ENCODE data around the gene VKORC1. TPM values are rescaled to one million over a fixed set of nuclear protein-coding genes. Genes with fewer than 3 reads are reported as not detected.

VKORC1 gene
- total and polyA plus RNA-seq, 2 experiments from 2014 or later: 89.6 to 100 TPM

- ATAC-seq: no peak
- Mint-ChIP-seq H3K27me3 (ENCODE audit: insufficient read depth, low read depth, poor library complexity) (peaks cover 5% of the 10 kb centered on the region), H3K27ac (peak overlapping the region; percentile 30; the same call in 1 of the 2 replicates), H3K4me3 (no peak overlapping the region), H3K36me3 (ENCODE audit: low read depth) (peaks cover 39% of the 10 kb centered on the region), H3K9me3 (peaks cover 2% of the 10 kb centered on the region; the same call in 1 of the 3 replicates), H3K4me1 (peaks cover 10% of the 10 kb centered on the region)
- Histone ChIP-seq H4K20me1 (replicated peaks; ENCODE audit: insufficient read depth) (no peaks in the 10 kb centered on the region; the same call in 1 of the 2 replicates), H3K36me3 (ENCODE audit: insufficient read depth) (peaks cover 23% of the 10 kb centered on the region), H3K9me2 (ENCODE audit: insufficient read depth) (no peaks in the 10 kb centered on the region), H3K4me3 (no peak overlapping the region), H3K27me3 (ENCODE audit: insufficient read depth) (no peaks in the 10 kb centered on the region), H3K79me2 (replicated peaks; ENCODE audit: insufficient read depth) (no peaks in the 10 kb centered on the region), H3K4me1 (ENCODE audit: insufficient read depth) (peaks cover 4% of the 10 kb centered on the region; the same call in 1 of the 2 replicates), H2AFZ (no peak overlapping the region), H3K27ac (ENCODE audit: low read depth) (no peak overlapping the region), H3F3A (replicated peaks; ENCODE audit: low read depth) (no peaks in the 10 kb centered on the region; the same call in 1 of the 2 replicates), H3K4me2 (no peak overlapping the region)
- TF ChIP-seq NANOG (IDR thresholded peaks at IDR 0.05; ENCODE audit: borderline replicate concordance): no peak
- TF ChIP-seq EZH2 (IDR thresholded peaks at IDR 0.05; ENCODE audit: low read depth, unreplicated experiment): no peak
- no peak for TF ChIP-seq ZNF114 (CRISPR knock-in tag; IDR thresholded peaks at IDR 0.05)
- no peak for TF ChIP-seq CTCF (conservative IDR thresholded peaks at IDR 0.05; ENCODE audit: low read depth in 2 of 2)
- TF ChIP-seq ETS1 (IDR thresholded peaks at IDR 0.05): no peak
- no peak for TF ChIP-seq ZNF331 (CRISPR knock-in tag; IDR thresholded peaks at IDR 0.05; ENCODE audit: low read depth)
- TF ChIP-seq STAT1 (IDR thresholded peaks at IDR 0.05; ENCODE audit: unreplicated experiment): no peak
- DNase-seq (ENCODE audit: low spot score): no peak
Observed at GRCh38 chr16:31125844-31126243, 31.2 kb upstream of the VKORC1 start.

- no peak overlapping the region for H3K4me2 ChIP-seq
- peaks cover 11% of the 10 kb centered on the region; the same call in 1 of the 2 replicates for H3F3A ChIP-seq (replicated peaks; ENCODE audit: low read depth)
- no peaks in the 10 kb centered on the region for H3K27me3 ChIP-seq (ENCODE audit: insufficient read depth)
- H4K20me1 ChIP-seq (replicated peaks; ENCODE audit: insufficient read depth): peaks cover 10% of the 10 kb centered on the region
- peaks cover 32% of the 10 kb centered on the region for H3K36me3 ChIP-seq (ENCODE audit: insufficient read depth)
- no peak overlapping the region for H2AFZ ChIP-seq
- Mint-ChIP-seq H3K27me3 (ENCODE audit: insufficient read depth, low read depth, poor library complexity) (peaks cover 14% of the 10 kb centered on the region), H3K4me1 (peaks cover 8% of the 10 kb centered on the region), H3K27ac (no peak overlapping the region), H3K9me3 (peaks cover 2% of the 10 kb centered on the region; the same call in 1 of the 3 replicates), H3K4me3 (no peak overlapping the region), H3K36me3 (ENCODE audit: low read depth) (peaks cover 60% of the 10 kb centered on the region)
- H3K27ac ChIP-seq (ENCODE audit: low read depth): no peak overlapping the region
- ATAC-seq: no peak
- peaks cover 7% of the 10 kb centered on the region for H3K4me1 ChIP-seq (ENCODE audit: insufficient read depth)
- no peaks in the 10 kb centered on the region for H3K9me2 ChIP-seq (ENCODE audit: insufficient read depth)
- no peak for DNase-seq (ENCODE audit: low spot score)
- H3K79me2 ChIP-seq (replicated peaks; ENCODE audit: insufficient read depth): peaks cover 21% of the 10 kb centered on the region
- no peak overlapping the region for H3K4me3 ChIP-seq
- no peak for TF ChIP-seq EZH2 (IDR thresholded peaks at IDR 0.05; ENCODE audit: low read depth, unreplicated experiment)
- TF ChIP-seq POLR2AphosphoS5 (IDR thresholded peaks at IDR 0.05; ENCODE audit: low read depth): no peak
- TF ChIP-seq JUNB (IDR thresholded peaks at IDR 0.05; ENCODE audit: unreplicated experiment): no peak
- TF ChIP-seq REST (IDR thresholded peaks at IDR 0.05; ENCODE audit: unreplicated experiment): no peak
- TF ChIP-seq EZH2phosphoT487 (IDR thresholded peaks at IDR 0.05; ENCODE audit: unreplicated experiment): no peak
- TF ChIP-seq CTCF (conservative IDR thresholded peaks at IDR 0.05; ENCODE audit: low read depth in 2 of 2): no peak
- TF ChIP-seq ETS1 (IDR thresholded peaks at IDR 0.05): no peak
- TF ChIP-seq ZNF331 (CRISPR knock-in tag; IDR thresholded peaks at IDR 0.05; ENCODE audit: low read depth): no peak
- TF ChIP-seq STAT1 (IDR thresholded peaks at IDR 0.05; ENCODE audit: unreplicated experiment): no peak
- no peak for TF ChIP-seq NANOG (IDR thresholded peaks at IDR 0.05; ENCODE audit: borderline replicate concordance)
- TF ChIP-seq CREB1 (CRISPR knock-in tag; IDR thresholded peaks at IDR 0.05; ENCODE audit: low read depth): no peak
- no peak for TF ChIP-seq ZNF114 (CRISPR knock-in tag; IDR thresholded peaks at IDR 0.05)
Observed at GRCh38 chr16:31120129-31120528, 25.5 kb upstream of the VKORC1 start.

Data from GM23338 (cell line).